ENCODE data around the gene RAB41.
"Not testable (repeated sequence)": the region's sequence is repeated elsewhere in the genome, so short reads cannot be mapped to it uniquely, and the experiment has no call there.

GRCh38 chrX:70243601-70244000 lies 38.4 kb upstream of the RAB41 start:
- TF ChIP-seq POLR2AphosphoS5 (IDR thresholded peaks at IDR 0.05; ENCODE audit: insufficient read depth, low read depth, low read length); POLR2A (IDR thresholded peaks at IDR 0.05; ENCODE audit: low read depth, low read length); GATA2 (IDR thresholded peaks at IDR 0.05; ENCODE audit: insufficient read depth, insufficient read length, low read depth, low read length); EZH2 (IDR thresholded peaks at IDR 0.05; ENCODE audit: borderline replicate concordance, low read depth, low read length, severe bottlenecking): not testable (repeated sequence)
- TF ChIP-seq, protein P1, sequence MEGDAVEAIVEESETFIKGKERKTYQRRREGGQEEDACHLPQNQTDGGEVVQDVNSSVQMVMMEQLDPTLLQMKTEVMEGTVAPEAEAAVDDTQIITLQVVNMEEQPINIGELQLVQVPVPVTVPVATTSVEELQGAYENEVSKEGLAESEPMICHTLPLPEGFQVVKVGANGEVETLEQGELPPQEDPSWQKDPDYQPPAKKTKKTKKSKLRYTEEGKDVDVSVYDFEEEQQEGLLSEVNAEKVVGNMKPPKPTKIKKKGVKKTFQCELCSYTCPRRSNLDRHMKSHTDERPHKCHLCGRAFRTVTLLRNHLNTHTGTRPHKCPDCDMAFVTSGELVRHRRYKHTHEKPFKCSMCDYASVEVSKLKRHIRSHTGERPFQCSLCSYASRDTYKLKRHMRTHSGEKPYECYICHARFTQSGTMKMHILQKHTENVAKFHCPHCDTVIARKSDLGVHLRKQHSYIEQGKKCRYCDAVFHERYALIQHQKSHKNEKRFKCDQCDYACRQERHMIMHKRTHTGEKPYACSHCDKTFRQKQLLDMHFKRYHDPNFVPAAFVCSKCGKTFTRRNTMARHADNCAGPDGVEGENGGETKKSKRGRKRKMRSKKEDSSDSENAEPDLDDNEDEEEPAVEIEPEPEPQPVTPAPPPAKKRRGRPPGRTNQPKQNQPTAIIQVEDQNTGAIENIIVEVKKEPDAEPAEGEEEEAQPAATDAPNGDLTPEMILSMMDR (IDR thresholded peaks at IDR 0.05; ENCODE audit: extremely low read depth in 1 of 2, insufficient read depth in 1 of 2, low read depth in 1 of 2, low read length in 2 of 2) = not testable (repeated sequence)
